Right atrium auricular region (tissue), 2 donors: ENCODE results near the gene RPTOR. TPM values are rescaled to one million over a fixed set of nuclear protein-coding genes. Genes with fewer than 3 reads are reported as not detected.

ENCODE experiments used
- DNase-seq: peaks from one replicate; pipeline ENCODE4 v3.0.0-alpha.2; 2019; ENCODE audit warnings: low spot score
- H3K27ac ChIP-seq, 2 donors: fragments of 200-600 bp; sonication (generic); 1 replicate in 1 of 2; 2 replicates in 1 of 2; pipeline ENCODE4 v1.5.1; 2016 to 2019
- H3K27me3 ChIP-seq, 2 donors: fragments of 200-600 bp; sonication (generic); one replicate each; pipeline versions ENCODE4 v1.5.1 to v1.6.0; 2017 to 2019
- H3K36me3 ChIP-seq: fragments of 200-600 bp; sonication (generic); one replicate; pipeline ENCODE4 v1.5.1; 2016
- H3K4me1 ChIP-seq, 2 donors: fragments of 200-600 bp; sonication (generic); one replicate each; pipeline versions ENCODE4 v1.5.1 to v1.6.0; 2017 to 2019
- H3K4me3 ChIP-seq, 2 donors: fragments of 200-600 bp; sonication (generic); 1 replicate in 1 of 2; 2 replicates in 1 of 2; pipeline ENCODE4 v1.5.1; 2017 to 2019; ENCODE audit warnings: mild to moderate bottlenecking in 1 of 2, moderate library complexity in 1 of 2
- H3K9me3 ChIP-seq, 2 donors: fragments of 200-600 bp; sonication (generic); one replicate each; pipeline ENCODE4 v1.5.1; 2019
- CTCF ChIP-seq, 2 donors: fragments of 200-600 bp; sonication (generic); IDR thresholded peaks; one replicate each; pipeline ENCODE4 v1.5.1; 2019; ENCODE audit warnings: antibody characterized with exemption in 2 of 2
- total RNA-seq, 2 donors: library from RNA; depleted of rRNA; stranded (reverse); fragments of >200 nt; gene quantifications; one replicate each; pipeline ENCODE4 v1.1.0, GENCODE V29; 2016

Gene RPTOR
- total RNA-seq, 2 donors from 2014 or later = 19.9 to 22.6 TPM

GRCh38 chr17:80584176-80584905 is 39.7 kb downstream of the RPTOR start:
- TF ChIP-seq CTCF (IDR thresholded peaks at IDR 0.05) = no peak
- DNase-seq = no peak
- no peaks in the 10 kb centered on the region for H3K36me3 ChIP-seq
- H3K4me3 ChIP-seq = no peak overlapping the region
- H3K9me3 ChIP-seq = no peaks in the 10 kb centered on the region
- no peaks in the 10 kb centered on the region for H3K4me1 ChIP-seq
- H3K27ac ChIP-seq = no peak overlapping the region
- H3K27me3 ChIP-seq = no peaks in the 10 kb centered on the region

GRCh38 chr17:80585890-80586845 is 41.5 kb downstream of the RPTOR start:
- no peaks in the 10 kb centered on the region for H3K9me3 ChIP-seq
- DNase-seq = no peak
- H3K27me3 ChIP-seq = no peaks in the 10 kb centered on the region
- H3K36me3 ChIP-seq = no peaks in the 10 kb centered on the region
- no peak for TF ChIP-seq CTCF (IDR thresholded peaks at IDR 0.05)
- H3K27ac ChIP-seq = no peak overlapping the region
- no peaks in the 10 kb centered on the region for H3K4me1 ChIP-seq
- no peak overlapping the region for H3K4me3 ChIP-seq

- Histone ChIP-seq H3K9me3 (no peaks in the 10 kb centered on the region), H3K27ac (no peak overlapping the region), H3K4me3 (no peak overlapping the region), H3K4me1 (no peaks in the 10 kb centered on the region), H3K27me3 (no peaks in the 10 kb centered on the region), H3K36me3 (no peaks in the 10 kb centered on the region)
- no peak for DNase-seq
- TF ChIP-seq CTCF (IDR thresholded peaks at IDR 0.05) = no peak
Observed at GRCh38 chr17:80586846-80587228, 42.2 kb downstream of the RPTOR start.

GRCh38 chr17:80588702-80589383 is 44.2 kb downstream of the RPTOR start:
- Histone ChIP-seq H3K27ac (no peak overlapping the region), H3K36me3 (no peaks in the 10 kb centered on the region), H3K4me3 (no peak overlapping the region), H3K4me1 (no peaks in the 10 kb centered on the region), H3K9me3 (no peaks in the 10 kb centered on the region), H3K27me3 (no peaks in the 10 kb centered on the region)
- no peak for DNase-seq
- TF ChIP-seq CTCF (IDR thresholded peaks at IDR 0.05) = no peak

- H3K4me3 ChIP-seq = no peak overlapping the region
- no peak for DNase-seq
- no peak for TF ChIP-seq CTCF (IDR thresholded peaks at IDR 0.05)
- peaks cover 0 to 3% of the 10 kb centered on the region in 2 donors for H3K4me1 ChIP-seq
- H3K27ac ChIP-seq = no peak overlapping the region
- H3K27me3 ChIP-seq = no peaks in the 10 kb centered on the region
- no peaks in the 10 kb centered on the region for H3K36me3 ChIP-seq
- H3K9me3 ChIP-seq = no peaks in the 10 kb centered on the region
Observed at GRCh38 chr17:80591788-80592187, 47.1 kb downstream of the RPTOR start.
